Nephron (organoid): ENCODE results near the gene PSMD2.
A peak's percentile ranks its signal among the peaks of the same experiment; 100 is the strongest.

Experiments
- H3K27ac Mint-ChIP-seq, 3 experiments: 2 replicates each; pipeline ENCODE4 v1.8.0; 2020; ENCODE audit warnings: mixed read lengths in 3 of 3, mild to moderate bottlenecking in 2 of 3, moderate library complexity in 1 of 3
- H3K27me3 Mint-ChIP-seq: 2 replicates; pipeline ENCODE4 v1.8.0; 2021; ENCODE audit warnings: low read depth, mild to moderate bottlenecking, moderate library complexity, mixed read lengths
- H3K36me3 Mint-ChIP-seq: 2 replicates; pipeline ENCODE4 v1.8.0; 2020; ENCODE audit warnings: low read depth, mixed read lengths
- H3K4me1 Mint-ChIP-seq: 2 replicates; pipeline ENCODE4 v1.8.0; 2020; ENCODE audit warnings: mixed read lengths
- H3K4me3 Mint-ChIP-seq, 3 experiments: 2 replicates each; pipeline ENCODE4 v1.8.0; 2020; ENCODE audit warnings: mild to moderate bottlenecking in 3 of 3, mixed read lengths in 3 of 3, moderate library complexity in 2 of 3
- H3K9me3 Mint-ChIP-seq: 2 replicates; pipeline ENCODE4 v1.8.0; 2020; ENCODE audit warnings: mixed read lengths
- TF ChIP-seq, protein P1 (sequence below), 3 experiments: fragments of 200-600 bp; sonication (generic); IDR thresholded peaks; one replicate each; pipeline ENCODE4 v1.5.0; 2021; ENCODE audit warnings: antibody characterized with exemption in 3 of 3; ENCODE audit not compliant: unreplicated experiment in 3 of 3

Gene PSMD2

DNA sequence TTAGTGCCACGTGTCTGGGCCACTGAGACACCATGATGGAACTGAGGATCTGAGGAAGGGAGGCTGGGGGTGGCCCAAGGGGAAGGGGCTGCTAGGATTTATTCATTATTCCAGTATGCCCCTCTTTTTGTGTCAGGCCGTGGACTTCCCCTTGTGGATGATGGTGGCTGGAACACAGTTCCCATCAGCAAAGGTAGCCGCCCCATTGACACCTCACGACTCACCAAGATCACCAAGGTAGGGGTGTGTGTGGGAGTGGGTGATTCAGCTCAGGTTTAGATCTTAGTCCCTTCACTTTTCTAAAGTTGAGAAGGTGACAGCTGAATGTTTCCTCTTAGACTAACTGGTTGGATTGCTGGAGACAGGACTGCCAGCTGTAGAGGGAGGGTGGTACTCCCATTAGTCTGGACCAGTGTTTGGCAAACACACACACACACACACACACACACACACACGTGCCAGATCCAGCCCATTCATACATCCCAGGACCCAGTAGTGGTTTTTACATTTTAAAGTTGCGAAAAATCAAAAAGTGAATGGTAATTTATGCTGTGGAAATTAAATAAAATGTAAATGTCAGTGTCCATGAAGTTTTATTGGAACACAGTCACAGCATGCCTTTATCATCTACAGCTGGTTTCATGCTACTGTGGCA, 26.8 kb downstream of the PSMD2 start:
- TF ChIP-seq, protein P1, sequence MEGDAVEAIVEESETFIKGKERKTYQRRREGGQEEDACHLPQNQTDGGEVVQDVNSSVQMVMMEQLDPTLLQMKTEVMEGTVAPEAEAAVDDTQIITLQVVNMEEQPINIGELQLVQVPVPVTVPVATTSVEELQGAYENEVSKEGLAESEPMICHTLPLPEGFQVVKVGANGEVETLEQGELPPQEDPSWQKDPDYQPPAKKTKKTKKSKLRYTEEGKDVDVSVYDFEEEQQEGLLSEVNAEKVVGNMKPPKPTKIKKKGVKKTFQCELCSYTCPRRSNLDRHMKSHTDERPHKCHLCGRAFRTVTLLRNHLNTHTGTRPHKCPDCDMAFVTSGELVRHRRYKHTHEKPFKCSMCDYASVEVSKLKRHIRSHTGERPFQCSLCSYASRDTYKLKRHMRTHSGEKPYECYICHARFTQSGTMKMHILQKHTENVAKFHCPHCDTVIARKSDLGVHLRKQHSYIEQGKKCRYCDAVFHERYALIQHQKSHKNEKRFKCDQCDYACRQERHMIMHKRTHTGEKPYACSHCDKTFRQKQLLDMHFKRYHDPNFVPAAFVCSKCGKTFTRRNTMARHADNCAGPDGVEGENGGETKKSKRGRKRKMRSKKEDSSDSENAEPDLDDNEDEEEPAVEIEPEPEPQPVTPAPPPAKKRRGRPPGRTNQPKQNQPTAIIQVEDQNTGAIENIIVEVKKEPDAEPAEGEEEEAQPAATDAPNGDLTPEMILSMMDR (IDR thresholded peaks at IDR 0.05; ENCODE audit: unreplicated experiment in 3 of 3) = no peak
- peaks cover 90% of the 10 kb centered on the region for H3K36me3 Mint-ChIP-seq
- H3K9me3 Mint-ChIP-seq = no peaks in the 10 kb centered on the region
- H3K27me3 Mint-ChIP-seq = no peaks in the 10 kb centered on the region
- no peak overlapping the region for H3K27ac Mint-ChIP-seq
- no peak overlapping the region for H3K4me3 Mint-ChIP-seq
- no peaks in the 10 kb centered on the region for H3K4me1 Mint-ChIP-seq

DNA sequence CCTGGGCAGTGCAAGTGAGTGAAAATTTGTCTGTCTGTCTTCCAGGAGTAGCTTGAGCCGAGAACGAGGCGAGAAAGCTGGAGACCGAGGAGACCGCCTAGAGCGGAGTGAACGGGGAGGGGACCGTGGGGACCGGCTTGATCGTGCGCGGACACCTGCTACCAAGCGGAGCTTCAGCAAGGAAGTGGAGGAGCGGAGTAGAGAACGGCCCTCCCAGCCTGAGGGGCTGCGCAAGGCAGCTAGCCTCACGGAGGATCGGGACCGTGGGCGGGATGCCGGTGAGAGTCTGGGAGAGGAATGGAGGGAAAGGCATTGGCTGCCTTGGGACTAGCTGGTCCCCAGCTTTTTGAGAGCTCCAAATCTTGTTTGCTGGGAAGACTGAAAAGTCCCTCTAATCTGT, 28.1 kb downstream of the PSMD2 start:
- Mint-ChIP-seq H3K27ac (no peak overlapping the region), H3K27me3 (no peaks in the 10 kb centered on the region), H3K4me1 (no peaks in the 10 kb centered on the region), H3K9me3 (no peaks in the 10 kb centered on the region), H3K4me3 (no peak overlapping the region), H3K36me3 (peaks cover 90% of the 10 kb centered on the region)
- TF ChIP-seq, protein P1 (IDR thresholded peaks at IDR 0.05; ENCODE audit: unreplicated experiment in 3 of 3) = no peak

DNA sequence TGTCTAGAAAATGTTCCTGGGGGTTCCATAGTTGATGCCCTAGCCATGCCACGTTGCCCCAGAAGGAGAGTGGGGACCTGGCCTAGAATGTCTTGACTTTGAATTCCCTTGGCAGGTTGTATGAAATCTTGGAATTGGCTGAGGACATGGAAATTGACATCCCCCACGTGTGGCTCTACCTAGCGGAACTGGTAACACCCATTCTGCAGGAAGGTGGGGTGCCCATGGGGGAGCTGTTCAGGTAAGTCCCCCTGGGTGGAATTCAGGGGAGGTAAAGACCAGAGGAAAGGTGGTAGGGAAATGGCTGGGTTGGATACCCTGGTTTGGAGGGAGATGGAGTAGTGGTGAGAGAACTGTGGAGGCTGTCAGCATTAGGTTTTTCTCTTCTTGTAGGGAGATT, 29.5 kb downstream of the PSMD2 start:
- no peaks in the 10 kb centered on the region for H3K9me3 Mint-ChIP-seq
- H3K36me3 Mint-ChIP-seq = peaks cover 89% of the 10 kb centered on the region
- TF ChIP-seq, protein P1 (IDR thresholded peaks at IDR 0.05; ENCODE audit: unreplicated experiment in 3 of 3) = no peak

DNA sequence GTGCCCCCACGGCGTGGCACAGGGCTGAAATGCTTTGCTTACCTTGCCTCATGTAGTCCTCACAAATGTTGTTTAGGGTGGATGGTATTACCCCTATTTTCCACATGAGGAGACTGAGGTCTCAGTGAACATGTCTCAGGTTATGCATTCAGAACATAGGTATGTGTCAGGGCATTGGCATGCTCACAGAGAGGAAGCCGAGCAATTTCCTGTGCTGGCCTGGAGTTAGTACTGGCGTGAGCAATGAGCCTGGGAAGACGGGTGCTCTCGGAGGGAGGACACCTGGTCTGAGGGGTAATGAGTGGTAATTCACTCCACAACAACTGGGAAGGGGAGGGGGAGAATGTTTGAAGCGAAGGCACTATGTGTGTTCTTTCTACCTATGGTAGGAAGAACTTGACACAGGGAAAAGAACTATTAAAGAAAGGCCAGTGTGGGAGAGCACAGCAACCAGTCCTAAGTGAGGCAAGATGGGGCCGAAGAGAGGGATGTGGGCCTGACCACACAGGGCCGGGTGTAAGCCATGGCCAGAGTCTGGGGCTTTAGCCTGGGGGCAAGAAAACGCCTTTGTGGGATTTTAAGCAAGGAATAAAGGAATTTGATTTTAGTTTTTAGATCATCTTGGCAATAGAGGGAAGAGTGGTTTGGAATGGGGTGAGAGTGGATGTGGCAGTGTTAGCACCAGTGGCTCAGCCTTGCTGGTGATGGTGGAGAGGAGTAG, 33.5 kb downstream of the PSMD2 start:
- H3K27ac Mint-ChIP-seq = peak overlapping the region; percentile 0 to 58 (median 15)
- peak overlapping the region in 2 of 3 experiments; percentile 4 for H3K4me3 Mint-ChIP-seq
- H3K9me3 Mint-ChIP-seq = no peaks in the 10 kb centered on the region
- peaks cover 10% of the 10 kb centered on the region for H3K4me1 Mint-ChIP-seq
- TF ChIP-seq, protein P1 (IDR thresholded peaks at IDR 0.05; ENCODE audit: unreplicated experiment in 3 of 3) = no peak
- H3K27me3 Mint-ChIP-seq = no peaks in the 10 kb centered on the region
- H3K36me3 Mint-ChIP-seq = peaks cover 58% of the 10 kb centered on the region

More for the DNA sequence above, 29.5 kb downstream of the PSMD2 start:
- Mint-ChIP-seq H3K4me3 (no peak overlapping the region), H3K4me1 (no peaks in the 10 kb centered on the region), H3K27ac (no peak overlapping the region), H3K27me3 (no peaks in the 10 kb centered on the region)

DNA sequence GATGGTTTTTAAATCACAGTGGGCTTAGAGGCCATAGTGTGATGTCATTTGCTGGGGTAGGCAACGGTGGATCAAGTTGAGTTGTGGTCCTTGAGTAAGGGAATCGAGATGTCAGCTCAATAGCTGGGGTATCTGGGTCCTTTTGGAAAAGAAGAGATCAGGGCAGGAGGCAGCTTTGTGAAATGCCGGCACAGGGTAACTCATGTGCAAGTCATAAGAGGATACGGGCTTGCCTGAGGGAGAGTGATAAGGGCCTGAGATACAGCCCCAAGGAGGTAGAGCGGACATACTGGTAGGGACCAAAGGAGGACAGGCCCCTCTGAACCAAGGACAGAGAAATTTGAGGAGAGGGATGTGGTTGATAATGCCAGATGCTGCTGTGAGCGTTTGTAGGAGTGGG, 34.1 kb downstream of the PSMD2 start:
- peaks cover 3% of the 10 kb centered on the region for H3K27me3 Mint-ChIP-seq
- H3K27ac Mint-ChIP-seq = peak overlapping the region in 2 of 3 experiments; percentile 13 to 15
- TF ChIP-seq, protein P1 (IDR thresholded peaks at IDR 0.05; ENCODE audit: unreplicated experiment in 3 of 3) = no peak
- peaks cover 51% of the 10 kb centered on the region for H3K36me3 Mint-ChIP-seq
- peaks cover 17% of the 10 kb centered on the region for H3K4me1 Mint-ChIP-seq
- no peaks in the 10 kb centered on the region for H3K9me3 Mint-ChIP-seq
- H3K4me3 Mint-ChIP-seq = peak overlapping the region; percentile 30 to 59 (median 43)
